Measurements from ENCODE around the gene PEAK1.

DNA sequence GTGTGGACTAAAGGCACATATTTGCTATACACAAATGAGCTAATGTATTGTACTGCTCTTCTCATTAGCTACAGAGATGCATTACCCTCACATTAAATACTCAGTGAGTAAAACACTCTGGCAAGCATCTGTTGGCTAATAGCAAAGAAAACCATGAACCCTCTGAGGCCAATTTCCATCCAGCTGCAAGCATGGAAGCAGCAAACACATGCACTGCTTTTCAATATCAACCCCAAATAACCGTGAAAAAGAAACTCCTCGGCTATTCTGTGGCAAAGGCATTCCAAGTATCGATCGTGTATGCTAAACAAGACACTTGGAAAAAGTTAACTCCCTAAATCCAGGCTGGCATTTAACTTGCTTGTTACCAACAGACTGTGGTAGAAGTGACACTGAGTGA lies 67.0 kb downstream of the PEAK1 start:
- TF ChIP-seq CTCF (conservative IDR thresholded peaks at IDR 0.05; ENCODE audit: low read length) (no peak), EZH2phosphoT487 (IDR thresholded peaks at IDR 0.05; ENCODE audit: borderline replicate concordance, low read depth, low read length) (no peak)

Data from OCI-LY7 (cell line).